ENCODE results near the gene ZC3H18. TPM values are rescaled to one million over a fixed set of nuclear protein-coding genes. Genes with fewer than 3 reads are reported as not detected.

The ZC3H18 gene
- total and polyA plus RNA-seq, 2 of the 4 experiments (the other 2 are of a cell fraction), result 3.4 to 21.3 TPM

GRCh38 chr16:88599825-88600538, 29.8 kb downstream of the ZC3H18 start:
- in situ Hi-C loops (cut with MboI; ENCODE audit: low sequenced_read_pairs), result no loop called here
- H4K20me1 ChIP-seq (ENCODE audit: insufficient read depth, low read length), result peaks cover 20% of the 10 kb centered on the region
- H4K8ac ChIP-seq (ENCODE audit: low read depth in 2 of 2, low read length in 2 of 2), result no peak overlapping the region
- peaks cover 49% of the 10 kb centered on the region for H3K36me3 ChIP-seq (ENCODE audit: control insufficient read depth, insufficient read depth, low read length)
- H2AK9ac ChIP-seq (replicated peaks; ENCODE audit: low read depth, low read length, poor library complexity), result peak overlapping the region; percentile 50
- dilution Hi-C loops (cut with HindIII; ENCODE audit: low sequenced_read_pairs, unreplicated experiment), result no loop called here
- no peaks in the 10 kb centered on the region for H3K9me3 ChIP-seq (ENCODE audit: control insufficient read depth, insufficient read depth, low read length)
- CTCF ChIA-PET, result no interaction called here
- H2AK5ac ChIP-seq (ENCODE audit: low read depth, low read length), result no peak overlapping the region
- no peak overlapping the region for H4K5ac ChIP-seq (ENCODE audit: low read depth, low read length)
- peaks cover 8% of the 10 kb centered on the region; the same call in 1 of the 2 replicates for H3K9me1 ChIP-seq (ENCODE audit: insufficient read depth, low read length)
- H4K91ac ChIP-seq (ENCODE audit: insufficient read depth, low read depth, low read length), result no peak overlapping the region
- no peaks in the 10 kb centered on the region for H3K4me1 ChIP-seq (ENCODE audit: control insufficient read depth, insufficient read depth, low read length)
- no peak overlapping the region for H2BK20ac ChIP-seq (ENCODE audit: low read depth, low read length)
- no peak overlapping the region for H3K4me2 ChIP-seq (ENCODE audit: low read depth, low read length)
- no peak overlapping the region for H3K27ac ChIP-seq (ENCODE audit: insufficient read depth, low read length)
- no peak overlapping the region for H3K4ac ChIP-seq (ENCODE audit: low read depth, low read length)
- no peak overlapping the region for H3K18ac ChIP-seq (ENCODE audit: low read depth, low read length)
- intact Hi-C loops (cut with micrococcal nuclease), result no loop called here
- H3K9ac ChIP-seq (ENCODE audit: low read depth, low read length), result no peak overlapping the region
- TF ChIP-seq CEBPB (IDR thresholded peaks at IDR 0.05; ENCODE audit: low read depth, low read length), result peak; percentile 89
- no peak for TF ChIP-seq CHD1 (IDR thresholded peaks at IDR 0.05; ENCODE audit: low read depth, low read length)
- no peak for TF ChIP-seq USF2 (IDR thresholded peaks at IDR 0.05; ENCODE audit: low read depth, low read length)
- WGBS, 2 experiments (ENCODE audit: extremely low coverage in 2 of 2, insufficient read length in 1 of 2), result 89% methylated on average over 10 of the region's 25 CpGs; no CpG with 5 or more reads in 1 of the 2 experiments
- H2BK5ac ChIP-seq (ENCODE audit: low read depth, low read length, poor library complexity, severe bottlenecking), result no peak overlapping the region
- POLR2A ChIA-PET (ENCODE audit: unreplicated experiment), result no interaction called here
- H2BK15ac ChIP-seq (ENCODE audit: low read depth, low read length), result no peak overlapping the region
- no peak for DNase-seq
- no peak overlapping the region for H3K56ac ChIP-seq (ENCODE audit: extremely low read depth, insufficient read depth, low read length)
- H3K4me3 ChIP-seq (ENCODE audit: insufficient read depth, low read depth, low read length), result no peak overlapping the region
- H3K23ac ChIP-seq (ENCODE audit: low read depth, low read length), result no peak overlapping the region
- no peak overlapping the region for H2BK120ac ChIP-seq (ENCODE audit: low read depth, low read length)
- H3K79me1 ChIP-seq (ENCODE audit: low read depth in 1 of 2, low read length in 2 of 2), result peaks cover 0 to 55% of the 10 kb centered on the region in 2 experiments; a peak in 3 of 4 replicates
- H2AFZ ChIP-seq (replicated peaks; ENCODE audit: low read length, poor library complexity), result no peak overlapping the region
- no TSS peak for BruUV-seq (replicated peaks)
- no peak for ATAC-seq (ENCODE audit: low read depth)
- no peaks in the 10 kb centered on the region for H3K27me3 ChIP-seq (ENCODE audit: control insufficient read depth, insufficient read depth, low read length)
- no peak overlapping the region for H3K14ac ChIP-seq (replicated peaks; ENCODE audit: low read depth, low read length)
